Measurements from ENCODE around the gene GRID2.

The GRID2 gene

DNA sequence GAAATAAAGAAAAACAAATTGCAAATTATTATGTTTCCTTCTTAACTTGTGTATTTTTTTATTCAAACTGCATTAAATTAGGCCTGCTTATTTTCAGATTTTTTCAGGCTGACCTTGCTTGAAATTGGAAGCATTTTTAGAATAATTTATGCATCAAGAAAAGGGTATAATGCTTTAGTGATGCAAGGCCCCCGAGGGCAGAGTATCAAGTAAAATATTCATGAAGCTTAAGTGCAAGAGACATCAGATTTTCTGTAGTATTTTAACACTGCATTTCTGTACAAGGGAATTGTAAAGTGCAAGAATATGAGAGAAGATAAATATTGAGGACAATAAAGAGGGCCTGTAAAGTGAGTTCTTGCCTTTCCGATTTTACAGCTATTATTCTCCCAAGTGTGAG is 1039.0 kb downstream of the GRID2 start:
- TF ChIP-seq TAF1 (IDR thresholded peaks at IDR 0.05; ENCODE audit: borderline replicate concordance, insufficient read depth, low read length) (no peak), POLR2AphosphoS5 (IDR thresholded peaks at IDR 0.05; ENCODE audit: low read depth, low read length) (no peak), SIN3A (IDR thresholded peaks at IDR 0.05; ENCODE audit: borderline replicate concordance, insufficient read depth, low read length) (no peak), FOXP2 (optimal IDR thresholded peaks at IDR 0.05; ENCODE audit: borderline replicate concordance, extremely low read depth, extremely low read length, insufficient read depth) (no peak), REST (IDR thresholded peaks at IDR 0.05; ENCODE audit: insufficient read depth in 1 of 2, low read depth in 2 of 2, low read length in 2 of 2) (no peak)

DNA sequence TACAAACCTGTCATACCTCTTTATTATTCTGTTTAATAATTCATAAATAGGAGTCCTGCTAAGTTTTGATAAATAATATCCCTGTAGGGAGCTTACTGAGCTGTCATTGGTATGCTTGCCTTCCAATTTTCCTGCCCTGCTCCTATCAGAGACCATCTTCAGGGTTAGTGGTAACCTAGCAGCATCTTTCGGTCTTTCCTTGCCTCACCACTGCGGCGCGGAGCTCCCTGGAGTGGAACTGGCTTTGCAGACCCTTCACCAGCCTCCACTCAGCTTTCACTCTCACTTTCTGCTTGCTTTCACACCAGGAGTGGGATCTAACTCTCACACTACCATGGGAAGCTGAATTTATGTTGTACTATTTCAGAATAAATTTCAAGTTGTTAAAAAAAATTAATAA is 1043.1 kb downstream of the GRID2 start:
- TF ChIP-seq POLR2AphosphoS5 (IDR thresholded peaks at IDR 0.05; ENCODE audit: low read depth, low read length), result no peak
- no peak for TF ChIP-seq FOXP2 (optimal IDR thresholded peaks at IDR 0.05; ENCODE audit: borderline replicate concordance, extremely low read depth, extremely low read length, insufficient read depth)
- TF ChIP-seq SIN3A (IDR thresholded peaks at IDR 0.05; ENCODE audit: borderline replicate concordance, insufficient read depth, low read length), result no peak
- TF ChIP-seq REST (IDR thresholded peaks at IDR 0.05; ENCODE audit: insufficient read depth in 1 of 2, low read depth in 2 of 2, low read length in 2 of 2), result no peak
- TF ChIP-seq TAF1 (IDR thresholded peaks at IDR 0.05; ENCODE audit: borderline replicate concordance, insufficient read depth, low read length), result no peak

- TF ChIP-seq TAF1 (IDR thresholded peaks at IDR 0.05; ENCODE audit: borderline replicate concordance, insufficient read depth, low read length) (no peak), SIN3A (IDR thresholded peaks at IDR 0.05; ENCODE audit: borderline replicate concordance, insufficient read depth, low read length) (no peak), POLR2AphosphoS5 (IDR thresholded peaks at IDR 0.05; ENCODE audit: low read depth, low read length) (no peak), FOXP2 (optimal IDR thresholded peaks at IDR 0.05; ENCODE audit: borderline replicate concordance, extremely low read depth, extremely low read length, insufficient read depth) (no peak), REST (IDR thresholded peaks at IDR 0.05; ENCODE audit: insufficient read depth in 1 of 2, low read depth in 2 of 2, low read length in 2 of 2) (no peak)
Observed at GRCh38 chr4:93348896-93349295, 1045.1 kb downstream of the GRID2 start.

GRCh38 chr4:93351846-93352245 is 1048.1 kb downstream of the GRID2 start:
- no peak for TF ChIP-seq POLR2AphosphoS5 (IDR thresholded peaks at IDR 0.05; ENCODE audit: low read depth, low read length)
- no peak for TF ChIP-seq REST (IDR thresholded peaks at IDR 0.05; ENCODE audit: insufficient read depth in 1 of 2, low read depth in 2 of 2, low read length in 2 of 2)
- TF ChIP-seq FOXP2 (optimal IDR thresholded peaks at IDR 0.05; ENCODE audit: borderline replicate concordance, extremely low read depth, extremely low read length, insufficient read depth), result no peak
- TF ChIP-seq TAF1 (IDR thresholded peaks at IDR 0.05; ENCODE audit: borderline replicate concordance, insufficient read depth, low read length), result no peak
- TF ChIP-seq SIN3A (IDR thresholded peaks at IDR 0.05; ENCODE audit: borderline replicate concordance, insufficient read depth, low read length), result no peak

GRCh38 chr4:93355411-93355810 is 1051.6 kb downstream of the GRID2 start:
- TF ChIP-seq FOXP2 (optimal IDR thresholded peaks at IDR 0.05; ENCODE audit: borderline replicate concordance, extremely low read depth, extremely low read length, insufficient read depth), result no peak
- TF ChIP-seq SIN3A (IDR thresholded peaks at IDR 0.05; ENCODE audit: borderline replicate concordance, insufficient read depth, low read length), result no peak
- TF ChIP-seq TAF1 (IDR thresholded peaks at IDR 0.05; ENCODE audit: borderline replicate concordance, insufficient read depth, low read length), result no peak
- no peak for TF ChIP-seq REST (IDR thresholded peaks at IDR 0.05; ENCODE audit: insufficient read depth in 1 of 2, low read depth in 2 of 2, low read length in 2 of 2)
- no peak for TF ChIP-seq POLR2AphosphoS5 (IDR thresholded peaks at IDR 0.05; ENCODE audit: low read depth, low read length)
